ENCODE results near the gene MDFIC. TPM values are rescaled to one million over a fixed set of nuclear protein-coding genes. Genes with fewer than 3 reads are reported as not detected.

The MDFIC gene
- total RNA-seq, 2 donors from 2014 or later: 17.1 to 35.0 TPM

GRCh38 chr7:114970308-114970707 is 48.4 kb downstream of the MDFIC start:
- Histone ChIP-seq H3K27ac (no peak overlapping the region), H3K4me1 (peaks cover 0 to 4% of the 10 kb centered on the region in 2 donors), H3K27me3 (no peaks in the 10 kb centered on the region), H3K9me3 (no peaks in the 10 kb centered on the region), H3K36me3 (no peaks in the 10 kb centered on the region), H3K4me3 (no peak overlapping the region)
- no peak for TF ChIP-seq CTCF (IDR thresholded peaks at IDR 0.05)
- no peak for DNase-seq (ENCODE audit: low spot score)

- Histone ChIP-seq H3K27ac (no peak overlapping the region), H3K36me3 (no peaks in the 10 kb centered on the region), H3K4me1 (peaks cover 0 to 6% of the 10 kb centered on the region in 2 donors), H3K9me3 (no peaks in the 10 kb centered on the region), H3K4me3 (no peak overlapping the region), H3K27me3 (no peaks in the 10 kb centered on the region)
- TF ChIP-seq CTCF (IDR thresholded peaks at IDR 0.05): no peak
- no peak for DNase-seq (ENCODE audit: low spot score)
Measured at GRCh38 chr7:114970732-114971131, 48.8 kb downstream of the MDFIC start.

GRCh38 chr7:114972567-114972966 is 50.7 kb downstream of the MDFIC start:
- no peaks in the 10 kb centered on the region for H3K36me3 ChIP-seq
- no peaks in the 10 kb centered on the region for H3K9me3 ChIP-seq
- peaks cover 0 to 6% of the 10 kb centered on the region in 2 donors for H3K4me1 ChIP-seq
- no peak overlapping the region for H3K27ac ChIP-seq
- no peak for TF ChIP-seq CTCF (IDR thresholded peaks at IDR 0.05)
- no peaks in the 10 kb centered on the region for H3K27me3 ChIP-seq
- no peak for DNase-seq (ENCODE audit: low spot score)
- no peak overlapping the region for H3K4me3 ChIP-seq

GRCh38 chr7:114973147-114973546 is 51.3 kb downstream of the MDFIC start:
- Histone ChIP-seq H3K27me3 (no peaks in the 10 kb centered on the region), H3K27ac (no peak overlapping the region), H3K9me3 (no peaks in the 10 kb centered on the region), H3K36me3 (no peaks in the 10 kb centered on the region), H3K4me1 (peaks cover 0 to 6% of the 10 kb centered on the region in 2 donors), H3K4me3 (no peak overlapping the region)
- DNase-seq (ENCODE audit: low spot score): no peak
- no peak for TF ChIP-seq CTCF (IDR thresholded peaks at IDR 0.05)

- Histone ChIP-seq H3K27me3 (no peaks in the 10 kb centered on the region), H3K4me3 (no peak overlapping the region), H3K27ac (no peak overlapping the region), H3K36me3 (no peaks in the 10 kb centered on the region), H3K9me3 (no peaks in the 10 kb centered on the region), H3K4me1 (peaks cover 0 to 22% of the 10 kb centered on the region in 2 donors)
- no peak for DNase-seq (ENCODE audit: low spot score)
- TF ChIP-seq CTCF (IDR thresholded peaks at IDR 0.05): no peak
Measured at GRCh38 chr7:114975401-114975800, 53.5 kb downstream of the MDFIC start.

- H3K4me3 ChIP-seq: no peak overlapping the region
- H3K27ac ChIP-seq: no peak overlapping the region
- no peak for DNase-seq (ENCODE audit: low spot score)
- TF ChIP-seq CTCF (IDR thresholded peaks at IDR 0.05): no peak
- H3K9me3 ChIP-seq: no peaks in the 10 kb centered on the region
- H3K36me3 ChIP-seq: no peaks in the 10 kb centered on the region
- H3K4me1 ChIP-seq: peaks cover 0 to 24% of the 10 kb centered on the region in 2 donors
- H3K27me3 ChIP-seq: no peaks in the 10 kb centered on the region
Measured at GRCh38 chr7:114976666-114977065, 54.8 kb downstream of the MDFIC start.

Measured in right atrium auricular region (tissue), 2 donors.